Measurements from ENCODE around the gene PDGFB.

PDGFB gene

DNA sequence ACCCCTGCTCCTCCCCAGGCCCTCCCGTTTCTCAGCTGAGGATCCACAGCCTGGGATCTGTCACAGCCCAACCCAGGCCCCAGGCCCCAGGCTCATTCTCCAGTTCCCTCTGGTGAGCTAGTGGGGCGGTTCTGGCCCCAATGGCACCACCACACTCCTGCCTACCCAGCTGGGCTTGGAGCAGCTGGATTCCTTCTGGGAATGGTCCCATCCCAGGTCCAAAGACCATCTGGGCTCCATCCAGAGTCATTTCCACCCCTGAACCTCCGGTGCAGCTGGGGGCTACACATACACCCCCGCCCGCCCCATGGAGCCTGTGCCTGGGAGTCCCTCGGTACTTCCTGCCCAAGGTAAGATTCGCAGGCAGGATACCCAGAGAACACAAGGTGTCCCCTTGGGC is 35.5 kb upstream of the PDGFB start:
- TF ChIP-seq, protein P1, sequence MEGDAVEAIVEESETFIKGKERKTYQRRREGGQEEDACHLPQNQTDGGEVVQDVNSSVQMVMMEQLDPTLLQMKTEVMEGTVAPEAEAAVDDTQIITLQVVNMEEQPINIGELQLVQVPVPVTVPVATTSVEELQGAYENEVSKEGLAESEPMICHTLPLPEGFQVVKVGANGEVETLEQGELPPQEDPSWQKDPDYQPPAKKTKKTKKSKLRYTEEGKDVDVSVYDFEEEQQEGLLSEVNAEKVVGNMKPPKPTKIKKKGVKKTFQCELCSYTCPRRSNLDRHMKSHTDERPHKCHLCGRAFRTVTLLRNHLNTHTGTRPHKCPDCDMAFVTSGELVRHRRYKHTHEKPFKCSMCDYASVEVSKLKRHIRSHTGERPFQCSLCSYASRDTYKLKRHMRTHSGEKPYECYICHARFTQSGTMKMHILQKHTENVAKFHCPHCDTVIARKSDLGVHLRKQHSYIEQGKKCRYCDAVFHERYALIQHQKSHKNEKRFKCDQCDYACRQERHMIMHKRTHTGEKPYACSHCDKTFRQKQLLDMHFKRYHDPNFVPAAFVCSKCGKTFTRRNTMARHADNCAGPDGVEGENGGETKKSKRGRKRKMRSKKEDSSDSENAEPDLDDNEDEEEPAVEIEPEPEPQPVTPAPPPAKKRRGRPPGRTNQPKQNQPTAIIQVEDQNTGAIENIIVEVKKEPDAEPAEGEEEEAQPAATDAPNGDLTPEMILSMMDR (IDR thresholded peaks at IDR 0.05; ENCODE audit: low read depth, low read length), result no peak
- Histone ChIP-seq H3K9me3 (ENCODE audit: severe bottlenecking) (peaks cover 5% of the 10 kb centered on the region), H3K27me3 (ENCODE audit: insufficient read depth, low read depth, severe bottlenecking) (no peaks in the 10 kb centered on the region), H3K27ac (no peak overlapping the region), H3K4me3 (ENCODE audit: low read depth, low read length) (no peak overlapping the region), H3K36me3 (no peaks in the 10 kb centered on the region)
- DNase-seq, result no peak

DNA sequence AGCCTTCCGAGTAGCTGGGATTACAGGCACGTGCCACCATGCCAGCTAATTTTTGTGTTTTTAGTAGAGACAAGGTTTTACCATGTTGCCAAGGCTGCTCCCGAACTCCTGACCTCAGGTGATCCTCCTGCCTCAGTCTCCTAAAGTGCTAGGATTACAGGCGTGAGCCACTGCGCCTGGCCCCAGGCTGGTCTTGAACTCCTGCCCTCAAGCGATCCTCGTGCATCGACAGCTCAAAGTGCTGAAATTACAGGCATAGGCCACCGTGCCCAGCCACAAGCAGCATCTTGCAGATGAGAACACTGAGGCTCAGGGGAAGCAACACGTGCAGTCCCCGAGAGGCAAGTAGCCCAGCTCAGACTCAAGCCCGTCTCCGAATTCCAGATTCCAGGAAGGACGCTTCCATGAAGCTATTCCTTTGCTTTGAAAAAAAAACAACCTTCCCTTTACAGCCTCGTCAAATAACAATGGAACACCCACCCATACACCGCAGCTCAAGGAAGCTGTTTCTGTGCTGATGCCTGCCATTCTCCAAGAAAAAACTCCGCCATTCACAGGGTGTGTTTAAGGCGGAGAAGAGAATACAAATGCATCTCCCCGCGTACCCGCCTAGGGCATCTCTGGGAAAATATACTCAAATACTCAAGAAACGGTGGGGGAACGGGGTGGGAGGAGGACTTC is 34.5 kb upstream of the PDGFB start:
- Histone ChIP-seq H3K9me3 (ENCODE audit: severe bottlenecking) (peaks cover 5% of the 10 kb centered on the region), H3K36me3 (no peaks in the 10 kb centered on the region), H3K4me3 (ENCODE audit: low read depth, low read length) (no peak overlapping the region), H3K27me3 (ENCODE audit: insufficient read depth, low read depth, severe bottlenecking) (no peaks in the 10 kb centered on the region), H3K27ac (no peak overlapping the region)
- TF ChIP-seq, protein P1 (IDR thresholded peaks at IDR 0.05; ENCODE audit: low read depth, low read length), result no peak
- DNase-seq, result no peak

DNA sequence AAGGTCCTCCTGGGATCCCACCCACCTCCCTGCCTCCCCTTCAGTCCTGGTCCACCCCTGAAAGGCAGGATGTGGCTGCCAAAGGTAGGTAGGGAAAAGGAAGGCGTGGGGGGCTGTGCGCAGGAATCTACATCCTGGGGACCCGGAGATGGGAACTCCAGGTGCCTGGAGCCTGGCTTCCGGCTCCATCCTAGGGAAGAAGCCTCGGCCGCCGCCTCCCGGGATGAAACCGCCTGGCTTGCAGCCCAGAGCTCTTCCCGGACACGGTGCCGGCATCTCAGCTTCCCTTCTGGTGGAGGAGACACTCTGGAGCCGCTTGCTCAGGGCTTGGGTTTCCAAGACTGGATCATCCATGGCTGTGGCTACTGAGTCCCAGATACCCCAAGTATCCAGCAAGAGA is 33.3 kb upstream of the PDGFB start:
- Histone ChIP-seq H3K27me3 (ENCODE audit: insufficient read depth, low read depth, severe bottlenecking) (no peaks in the 10 kb centered on the region), H3K4me3 (ENCODE audit: low read depth, low read length) (no peak overlapping the region), H3K27ac (no peak overlapping the region), H3K36me3 (no peaks in the 10 kb centered on the region), H3K9me3 (ENCODE audit: severe bottlenecking) (peaks cover 5% of the 10 kb centered on the region)
- no peak for DNase-seq
- TF ChIP-seq, protein P1 (IDR thresholded peaks at IDR 0.05; ENCODE audit: low read depth, low read length), result no peak

DNA sequence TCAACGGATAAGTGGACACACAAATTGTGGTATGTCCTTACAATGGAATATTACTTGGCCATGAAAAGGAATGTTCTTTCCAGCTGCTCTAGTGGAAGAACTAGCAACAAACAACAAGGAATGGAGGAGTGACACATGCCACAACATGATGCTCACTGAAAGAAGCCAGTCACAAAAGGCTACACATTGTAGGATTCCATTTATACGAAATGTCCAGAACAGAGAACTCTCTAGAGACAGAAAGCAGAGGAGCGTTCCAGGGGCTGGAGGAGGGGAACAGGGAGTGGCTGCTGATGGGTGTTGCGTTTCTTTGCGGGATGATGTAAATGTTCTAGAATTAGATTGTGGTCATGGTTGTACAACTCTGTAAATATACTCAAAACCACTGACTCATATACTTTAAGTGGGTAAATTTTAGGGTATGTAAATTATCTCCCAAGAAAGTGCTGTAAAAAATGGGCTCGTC is 32.4 kb upstream of the PDGFB start:
- no peaks in the 10 kb centered on the region for H3K36me3 ChIP-seq
- TF ChIP-seq, protein P1 (IDR thresholded peaks at IDR 0.05; ENCODE audit: low read depth, low read length), result no peak
- DNase-seq, result no peak
- no peak overlapping the region for H3K27ac ChIP-seq
- no peak overlapping the region for H3K4me3 ChIP-seq (ENCODE audit: low read depth, low read length)
- peaks cover 5% of the 10 kb centered on the region for H3K9me3 ChIP-seq (ENCODE audit: severe bottlenecking)
- no peaks in the 10 kb centered on the region for H3K27me3 ChIP-seq (ENCODE audit: insufficient read depth, low read depth, severe bottlenecking)

DNA sequence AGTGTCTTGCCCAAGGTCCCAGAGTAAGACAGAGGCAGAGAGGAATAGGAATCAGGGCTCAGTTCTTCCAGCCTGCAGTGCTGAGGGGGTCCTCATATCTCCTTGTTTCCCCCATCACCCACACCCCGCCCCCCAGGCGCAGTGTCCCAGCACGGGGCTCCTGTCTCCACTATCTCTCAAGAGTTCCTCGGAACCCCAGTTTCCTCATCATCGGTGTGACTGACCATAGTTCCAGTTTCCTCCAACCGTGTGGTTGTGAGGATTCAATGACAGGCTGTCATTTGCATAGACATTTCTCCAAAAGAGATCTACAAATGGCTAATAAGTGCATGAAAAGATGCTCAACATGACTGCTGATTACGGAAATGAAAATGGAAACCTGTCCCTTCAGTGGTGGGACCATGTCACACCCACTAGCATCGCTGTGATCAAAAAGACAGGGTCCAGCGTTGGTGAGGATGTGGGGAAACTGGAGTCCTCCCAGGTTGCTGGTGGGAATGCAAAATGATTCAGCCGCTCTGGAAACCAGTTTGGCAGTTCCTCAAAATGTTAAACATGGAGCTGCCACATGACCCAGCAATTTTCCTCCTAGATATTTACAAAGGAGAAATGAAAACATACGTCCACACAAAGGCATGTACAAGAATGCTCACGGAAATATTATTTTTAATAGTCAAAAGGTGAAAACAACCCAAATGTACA is 31.8 kb upstream of the PDGFB start:
- Histone ChIP-seq H3K36me3 (no peaks in the 10 kb centered on the region), H3K27me3 (ENCODE audit: insufficient read depth, low read depth, severe bottlenecking) (no peaks in the 10 kb centered on the region), H3K27ac (no peak overlapping the region), H3K9me3 (ENCODE audit: severe bottlenecking) (peaks cover 5% of the 10 kb centered on the region), H3K4me3 (ENCODE audit: low read depth, low read length) (no peak overlapping the region)
- TF ChIP-seq, protein P1 (IDR thresholded peaks at IDR 0.05; ENCODE audit: low read depth, low read length), result no peak
- no peak for DNase-seq
